Measurements from ENCODE around the gene RPP25. TPM values are rescaled to one million over a fixed set of nuclear protein-coding genes. Genes with fewer than 3 reads are reported as not detected.

RPP25 gene
- polyA plus RNA-seq, 1 donor (not counting 4 experiments of a cell fraction or from before 2014, with no cell fraction given), result 0.60 TPM

- DNase-seq (ENCODE audit: low read depth, low spot score), result no peak
- H3K4me2 ChIP-seq (ENCODE audit: control insufficient read depth, extremely low read depth, insufficient read depth, low read depth, low read length), result no peak overlapping the region
- dilution Hi-C loops (cut with MboI; ENCODE audit: extremely low pct_ligation_motif_present, low sequenced_read_pairs), result no loop called here
- no peaks in the 10 kb centered on the region for H3K9me3 ChIP-seq (ENCODE audit: control insufficient read depth, low read depth, low read length)
- H3K9me1 ChIP-seq (ENCODE audit: control insufficient read depth, extremely low read depth, insufficient read depth, low read length), result no peaks in the 10 kb centered on the region
- no peak for FAIRE-seq
- no peak for TF ChIP-seq CTCF (optimal IDR thresholded peaks at IDR 0.05 in 1 of 3, IDR thresholded peaks at IDR 0.05 in 1 of 3, conservative IDR thresholded peaks at IDR 0.05 in 1 of 3; ENCODE audit: extremely low read depth in 1 of 3, insufficient read depth in 2 of 3, low read length in 3 of 3)
- no peak for TF ChIP-seq EZH2 (IDR thresholded peaks at IDR 0.05; ENCODE audit: low read length)
- H3K9ac ChIP-seq (ENCODE audit: control insufficient read depth, extremely low read depth, insufficient read depth, low read length), result no peak overlapping the region
- H3K79me2 ChIP-seq (ENCODE audit: control insufficient read depth, insufficient read depth, low read length), result no peaks in the 10 kb centered on the region
- H4K20me1 ChIP-seq (ENCODE audit: control insufficient read depth, extremely low read depth, insufficient read depth, low read length), result no peaks in the 10 kb centered on the region
- H3K36me3 ChIP-seq (ENCODE audit: control insufficient read depth in 2 of 2, extremely low read depth in 1 of 2, insufficient read depth in 2 of 2, low read length in 2 of 2), result no peaks in the 10 kb centered on the region
- H2AFZ ChIP-seq (ENCODE audit: control insufficient read depth, low read length), result no peak overlapping the region
- H3K27ac ChIP-seq (ENCODE audit: control insufficient read depth, insufficient read depth, low read length), result no peak overlapping the region
- H3K27me3 ChIP-seq (ENCODE audit: control insufficient read depth, extremely low read depth, insufficient read depth, low read length), result peaks cover 26% of the 10 kb centered on the region
- no peak overlapping the region for H3K4me3 ChIP-seq (ENCODE audit: control insufficient read depth in 2 of 3, extremely low read depth in 1 of 3, insufficient read depth in 2 of 3, low read depth in 1 of 3, low read length in 3 of 3)
- peaks cover 4% of the 10 kb centered on the region for H3K4me1 ChIP-seq (ENCODE audit: control insufficient read depth, extremely low read depth, insufficient read depth, low read length)
Observed at GRCh38 chr15:74994236-74994635, 37.7 kb upstream of the RPP25 start.

GRCh38 chr15:74992619-74993018 is 36.0 kb upstream of the RPP25 start:
- Histone ChIP-seq H3K9ac (ENCODE audit: control insufficient read depth, extremely low read depth, insufficient read depth, low read length) (no peak overlapping the region), H3K4me1 (ENCODE audit: control insufficient read depth, extremely low read depth, insufficient read depth, low read length) (peaks cover 4% of the 10 kb centered on the region), H3K27ac (ENCODE audit: control insufficient read depth, insufficient read depth, low read length) (no peak overlapping the region), H3K4me2 (ENCODE audit: control insufficient read depth, extremely low read depth, insufficient read depth, low read depth, low read length) (no peak overlapping the region), H3K27me3 (ENCODE audit: control insufficient read depth, extremely low read depth, insufficient read depth, low read length) (peaks cover 20% of the 10 kb centered on the region), H2AFZ (ENCODE audit: control insufficient read depth, low read length) (no peak overlapping the region), H3K79me2 (ENCODE audit: control insufficient read depth, insufficient read depth, low read length) (no peaks in the 10 kb centered on the region), H3K36me3 (ENCODE audit: control insufficient read depth in 2 of 2, extremely low read depth in 1 of 2, insufficient read depth in 2 of 2, low read length in 2 of 2) (no peaks in the 10 kb centered on the region), H3K9me1 (ENCODE audit: control insufficient read depth, extremely low read depth, insufficient read depth, low read length) (no peaks in the 10 kb centered on the region), H4K20me1 (ENCODE audit: control insufficient read depth, extremely low read depth, insufficient read depth, low read length) (no peaks in the 10 kb centered on the region), H3K4me3 (ENCODE audit: control insufficient read depth in 2 of 3, extremely low read depth in 1 of 3, insufficient read depth in 2 of 3, low read depth in 1 of 3, low read length in 3 of 3) (no peak overlapping the region), H3K9me3 (ENCODE audit: control insufficient read depth, low read depth, low read length) (no peaks in the 10 kb centered on the region)
- TF ChIP-seq CTCF (optimal IDR thresholded peaks at IDR 0.05 in 1 of 3, IDR thresholded peaks at IDR 0.05 in 1 of 3, conservative IDR thresholded peaks at IDR 0.05 in 1 of 3; ENCODE audit: extremely low read depth in 1 of 3, insufficient read depth in 2 of 3, low read length in 3 of 3), result no peak
- FAIRE-seq (no peak), DNase-seq (ENCODE audit: low read depth, low spot score) (no peak)
- dilution Hi-C loops (cut with MboI; ENCODE audit: extremely low pct_ligation_motif_present, low sequenced_read_pairs), result no loop called here

Data from keratinocyte (primary cell).